CD14-positive monocyte (primary cell): ENCODE results near the gene RALA. TPM values are rescaled to one million over a fixed set of nuclear protein-coding genes. Genes with fewer than 3 reads are reported as not detected.

Source experiments
- DNase-seq, 3 donors: peaks; one replicate each; pipeline ENCODE4 v3.0.0-alpha.2; 2011 to 2022
- H2AFZ ChIP-seq: 2 replicates; pipeline ENCODE4 v1.6.0; 2012; ENCODE audit warnings: mild to moderate bottlenecking, low read depth, low read length, inconsistent platforms; ENCODE audit not compliant: insufficient read depth, poor library complexity, severe bottlenecking
- H3K27ac ChIP-seq, 2 donors: 1 replicate in 1 of 2; 2 replicates in 1 of 2; pipeline ENCODE4 v1.5.1; 2012 to 2013; ENCODE audit warnings: low read length in 2 of 2, control low read depth in 1 of 2, inconsistent platforms in 1 of 2, low read depth in 1 of 2, mild to moderate bottlenecking in 1 of 2
- H3K27me3 ChIP-seq, 2 donors: one replicate each; pipeline versions ENCODE4 v1.6.0 to v1.6.1; 2011 to 2013; ENCODE audit warnings: low read length in 2 of 2; ENCODE audit not compliant: control insufficient read depth in 2 of 2, insufficient read depth in 2 of 2
- H3K36me3 ChIP-seq, 2 donors: replicated peaks in 1 of 2; 1 replicate in 1 of 2; 2 replicates in 1 of 2; pipeline versions ENCODE4 v1.5.1 to v1.6.1; 2012 to 2013; ENCODE audit warnings: low read length in 2 of 2, control low read depth in 1 of 2, inconsistent platforms in 1 of 2, mild to moderate bottlenecking in 1 of 2; ENCODE audit not compliant: insufficient read depth in 2 of 2, control insufficient read depth in 1 of 2
- H3K4me1 ChIP-seq, 2 donors: 1 replicate in 1 of 2; 2 replicates in 1 of 2; pipeline versions ENCODE4 v1.5.1 to v1.6.1; 2012 to 2013; ENCODE audit warnings: low read length in 2 of 2, control low read depth in 1 of 2, inconsistent platforms in 1 of 2, mild to moderate bottlenecking in 1 of 2, moderate library complexity in 1 of 2; ENCODE audit not compliant: insufficient read depth in 2 of 2, control insufficient read depth in 1 of 2
- H3K4me2 ChIP-seq: replicated peaks from 2 replicates; pipeline ENCODE3; 2012; ENCODE audit warnings: low read length, moderate library complexity, mild to moderate bottlenecking; ENCODE audit not compliant: poor library complexity, severe bottlenecking; ENCODE audit errors: extremely low read depth
- H3K4me3 ChIP-seq, 3 experiments: fragments of 200-600 bp in 1 of 3; sonication (generic) in 1 of 3; replicated peaks in 1 of 3; 1 replicate in 2 of 3; 2 replicates in 1 of 3; pipeline ENCODE4 v1.5.1; 2011 to 2013; ENCODE audit warnings: low read length in 3 of 3, mild to moderate bottlenecking in 3 of 3, control low read depth in 2 of 3, low read depth in 2 of 3, inconsistent platforms in 1 of 3, moderate library complexity in 1 of 3
- H3K79me2 ChIP-seq: 2 replicates; pipeline ENCODE4 v1.6.0; 2012; ENCODE audit warnings: mild to moderate bottlenecking, control low read depth, inconsistent platforms, low read length, moderate library complexity; ENCODE audit not compliant: insufficient read depth
- H3K9ac ChIP-seq: 2 replicates; pipeline ENCODE4 v1.6.0; 2017; ENCODE audit warnings: low read length, mild to moderate bottlenecking; ENCODE audit not compliant: insufficient read depth, poor library complexity, severe bottlenecking
- H3K9me3 ChIP-seq, 2 donors: replicated peaks in 1 of 2; 1 replicate in 1 of 2; 2 replicates in 1 of 2; pipeline versions ENCODE4 v1.5.1 to v1.6.1; 2012 to 2013; ENCODE audit warnings: low read length in 2 of 2, control low read depth in 1 of 2; ENCODE audit not compliant: control insufficient read depth in 1 of 2, insufficient read depth in 1 of 2
- H4K20me1 ChIP-seq: 2 replicates; pipeline ENCODE4 v1.6.0; 2012; ENCODE audit warnings: mild to moderate bottlenecking, low read length, control low read depth, moderate library complexity; ENCODE audit not compliant: insufficient read depth
- H3K27ac Mint-ChIP-seq, 7 donors: one replicate each; pipeline ENCODE4 v1.8.0; 2020; ENCODE audit warnings: mild to moderate bottlenecking in 7 of 7, mixed read lengths in 7 of 7, moderate library complexity in 6 of 7, inconsistent platforms in 2 of 7
- H3K27me3 Mint-ChIP-seq, 3 donors: one replicate each; pipeline ENCODE4 v1.8.0; 2021 to 2022; ENCODE audit warnings: low read depth in 3 of 3, mild to moderate bottlenecking in 3 of 3, mixed read lengths in 3 of 3, moderate library complexity in 3 of 3, inconsistent platforms in 1 of 3
- H3K36me3 Mint-ChIP-seq, 2 donors: one replicate each; pipeline ENCODE4 v1.8.0; 2020; ENCODE audit warnings: mixed read lengths in 2 of 2, inconsistent platforms in 1 of 2, mild to moderate bottlenecking in 1 of 2
- H3K4me1 Mint-ChIP-seq: one replicate; pipeline ENCODE4 v1.8.0; 2020; ENCODE audit warnings: mild to moderate bottlenecking, mixed read lengths
- H3K4me3 Mint-ChIP-seq, 2 donors: one replicate each; pipeline ENCODE4 v1.8.0; 2020; ENCODE audit warnings: mild to moderate bottlenecking in 2 of 2, mixed read lengths in 2 of 2, moderate library complexity in 1 of 2
- H3K9me3 Mint-ChIP-seq, 7 donors: one replicate each; pipeline ENCODE4 v1.8.0; 2020 to 2022; ENCODE audit warnings: mixed read lengths in 7 of 7, mild to moderate bottlenecking in 6 of 7, moderate library complexity in 6 of 7, inconsistent platforms in 2 of 7
- WGBS: methylation state at CpG from one replicate; pipeline ENCODE4 v1.1.5; 2013; ENCODE audit warnings: missing lambda C conversion rate; ENCODE audit not compliant: insufficient coverage; 5-methylcytosine and 5-hydroxymethylcytosine counted together
- intact Hi-C, 2 donors: fragments of 100-400 bp; cut with micrococcal nuclease; formaldehyde crosslinking; loops; one replicate each; pipeline versions ENCODE4 v1.15.0 to v1.15.1; 2023
- polyA plus RNA-seq, 3 donors: library from polyadenylated mRNA; depleted of rRNA in 1 of 3; unstranded in 2 of 3; stranded (reverse) in 1 of 3; fragments of 300-500 nt in 2 of 3; fragments of >200 nt in 1 of 3; fragmentation: Illumina TruSeq in 2 of 3; gene quantifications; 1 replicate in 2 of 3; 2 replicates in 1 of 3; pipeline ENCODE4 v1.2.3, GENCODE V29; 2012 to 2021
- TF ChIP-seq, protein P1 (sequence below): fragments of 200-600 bp; IDR thresholded peaks from one replicate; pipeline ENCODE4 v1.8.0; 2022; ENCODE audit warnings: antibody characterized with exemption, mild to moderate bottlenecking

The RALA gene
- polyA plus RNA-seq, 3 donors, result 5.9 to 32.0 (median 30.8) TPM

DNA sequence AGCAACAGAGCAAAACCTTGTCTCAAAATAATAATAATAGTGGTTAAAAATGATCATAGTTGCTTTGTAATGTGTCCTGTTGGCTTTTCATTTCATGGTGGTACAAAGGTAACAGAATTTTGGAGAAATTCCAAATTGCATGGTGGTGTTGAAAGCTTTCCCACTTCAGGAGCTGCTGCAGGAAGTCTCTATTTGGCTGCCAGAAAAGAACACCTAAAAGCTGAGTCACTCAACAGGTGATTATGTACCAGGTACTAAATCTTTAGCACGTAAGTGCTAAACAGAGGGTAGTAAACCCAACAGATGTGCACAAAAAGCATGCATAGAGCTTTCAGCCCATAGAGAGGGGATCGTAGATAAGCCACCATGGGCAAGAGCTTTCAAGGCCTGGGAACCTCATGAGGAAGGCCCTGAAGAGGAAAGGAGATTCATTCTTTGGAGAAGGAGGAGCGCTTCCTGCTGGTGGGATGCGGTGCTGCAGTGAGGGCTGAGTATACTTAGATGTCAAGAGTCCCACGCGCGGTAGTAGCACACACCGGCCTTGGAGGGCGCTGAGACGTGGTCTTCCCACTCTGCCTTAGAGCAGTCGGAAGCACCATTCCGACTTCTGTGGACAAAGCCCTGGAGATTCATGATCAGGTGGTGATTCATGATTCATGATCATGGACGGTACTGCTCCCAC, 118.7 kb downstream of the RALA start:
- WGBS, result 99% methylated on average over 10 of the region's 13 CpGs
- H3K79me2 ChIP-seq, result no peaks in the 10 kb centered on the region
- no peak overlapping the region for H3K9ac ChIP-seq
- Mint-ChIP-seq H3K27ac (no peak overlapping the region), H3K4me1 (peaks cover 8% of the 10 kb centered on the region), H3K36me3 (peaks cover 14 to 30% of the 10 kb centered on the region in 2 donors), H3K9me3 (no peaks in the 10 kb centered on the region), H3K27me3 (peaks cover 0 to 2% (median 1%) of the 10 kb centered on the region in 3 donors), H3K4me3 (no peak overlapping the region)
- H3K27me3 ChIP-seq, result no peaks in the 10 kb centered on the region
- H3K4me2 ChIP-seq, result no peak overlapping the region
- peaks cover 4 to 5% of the 10 kb centered on the region in 2 donors for H3K36me3 ChIP-seq
- DNase-seq, result peak; percentile 38 to 57 (median 56)
- no peak overlapping the region for H2AFZ ChIP-seq
- H3K4me1 ChIP-seq, result no peaks in the 10 kb centered on the region
- no peaks in the 10 kb centered on the region for H3K9me3 ChIP-seq
- intact Hi-C loops, result loop anchor here in 1 of 2 donors (2.0 kb wide), 1 partner anchor 161 kb away; no protein-coding TSS in a partner anchor
- TF ChIP-seq, protein P1, sequence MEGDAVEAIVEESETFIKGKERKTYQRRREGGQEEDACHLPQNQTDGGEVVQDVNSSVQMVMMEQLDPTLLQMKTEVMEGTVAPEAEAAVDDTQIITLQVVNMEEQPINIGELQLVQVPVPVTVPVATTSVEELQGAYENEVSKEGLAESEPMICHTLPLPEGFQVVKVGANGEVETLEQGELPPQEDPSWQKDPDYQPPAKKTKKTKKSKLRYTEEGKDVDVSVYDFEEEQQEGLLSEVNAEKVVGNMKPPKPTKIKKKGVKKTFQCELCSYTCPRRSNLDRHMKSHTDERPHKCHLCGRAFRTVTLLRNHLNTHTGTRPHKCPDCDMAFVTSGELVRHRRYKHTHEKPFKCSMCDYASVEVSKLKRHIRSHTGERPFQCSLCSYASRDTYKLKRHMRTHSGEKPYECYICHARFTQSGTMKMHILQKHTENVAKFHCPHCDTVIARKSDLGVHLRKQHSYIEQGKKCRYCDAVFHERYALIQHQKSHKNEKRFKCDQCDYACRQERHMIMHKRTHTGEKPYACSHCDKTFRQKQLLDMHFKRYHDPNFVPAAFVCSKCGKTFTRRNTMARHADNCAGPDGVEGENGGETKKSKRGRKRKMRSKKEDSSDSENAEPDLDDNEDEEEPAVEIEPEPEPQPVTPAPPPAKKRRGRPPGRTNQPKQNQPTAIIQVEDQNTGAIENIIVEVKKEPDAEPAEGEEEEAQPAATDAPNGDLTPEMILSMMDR, result peak; percentile 84
- H3K27ac ChIP-seq, result no peak overlapping the region
- no peak overlapping the region for H3K4me3 ChIP-seq
- H4K20me1 ChIP-seq, result peaks cover 23% of the 10 kb centered on the region

DNA sequence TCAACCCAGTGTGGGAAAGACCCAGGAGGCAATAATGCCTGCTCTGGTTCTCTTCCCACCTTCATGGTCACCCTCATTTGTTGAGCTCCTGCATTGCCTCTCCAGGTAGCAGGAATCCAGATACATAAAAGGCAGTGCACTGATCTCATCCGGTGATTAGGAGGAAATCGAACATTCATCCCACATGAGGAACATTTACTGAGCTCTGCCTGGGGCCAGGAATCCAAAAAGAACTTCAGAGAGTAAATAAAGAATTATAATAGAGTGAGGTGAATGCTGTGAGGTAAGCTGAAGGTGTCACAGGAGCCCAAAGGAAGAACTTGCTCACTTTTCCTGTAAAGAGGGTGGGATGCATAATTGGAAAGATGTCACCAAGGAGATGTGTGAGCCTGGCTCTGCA, 121.2 kb downstream of the RALA start:
- TF ChIP-seq, protein P1, result no peak
- Histone ChIP-seq H3K9ac (no peak overlapping the region), H3K27me3 (no peaks in the 10 kb centered on the region), H3K36me3 (peaks cover 4 to 5% of the 10 kb centered on the region in 2 donors), H3K4me3 (no peak overlapping the region), H3K9me3 (no peaks in the 10 kb centered on the region), H3K79me2 (no peaks in the 10 kb centered on the region), H3K27ac (no peak overlapping the region), H4K20me1 (peaks cover 25% of the 10 kb centered on the region), H3K4me1 (no peaks in the 10 kb centered on the region), H2AFZ (no peak overlapping the region), H3K4me2 (no peak overlapping the region)
- H3K4me3 Mint-ChIP-seq, result no peak overlapping the region
- H3K27ac Mint-ChIP-seq, result peak overlapping the region in 2 of 7 donors; percentile 24 to 28
- DNase-seq, result no peak
- H3K36me3 Mint-ChIP-seq, result peaks cover 16 to 29% of the 10 kb centered on the region in 2 donors
- WGBS, result no CpG with 5 or more reads among the region's 2 CpGs
- intact Hi-C loops, result no loop called here
- no peaks in the 10 kb centered on the region for H3K9me3 Mint-ChIP-seq
- H3K4me1 Mint-ChIP-seq, result peaks cover 8% of the 10 kb centered on the region
- peaks cover 0 to 2% (median 1%) of the 10 kb centered on the region in 3 donors for H3K27me3 Mint-ChIP-seq
